ENCODE results near the gene GPATCH1.
"Not testable (repeated sequence)": the region's sequence is repeated elsewhere in the genome, so short reads cannot be mapped to it uniquely, and the experiment has no call there.

Gene GPATCH1

GRCh38 chr19:33143897-33144405 is 63.0 kb downstream of the GPATCH1 start:
- no peaks in the 10 kb centered on the region for H3K9me3 ChIP-seq (ENCODE audit: severe bottlenecking)
- TF ChIP-seq, protein P1, sequence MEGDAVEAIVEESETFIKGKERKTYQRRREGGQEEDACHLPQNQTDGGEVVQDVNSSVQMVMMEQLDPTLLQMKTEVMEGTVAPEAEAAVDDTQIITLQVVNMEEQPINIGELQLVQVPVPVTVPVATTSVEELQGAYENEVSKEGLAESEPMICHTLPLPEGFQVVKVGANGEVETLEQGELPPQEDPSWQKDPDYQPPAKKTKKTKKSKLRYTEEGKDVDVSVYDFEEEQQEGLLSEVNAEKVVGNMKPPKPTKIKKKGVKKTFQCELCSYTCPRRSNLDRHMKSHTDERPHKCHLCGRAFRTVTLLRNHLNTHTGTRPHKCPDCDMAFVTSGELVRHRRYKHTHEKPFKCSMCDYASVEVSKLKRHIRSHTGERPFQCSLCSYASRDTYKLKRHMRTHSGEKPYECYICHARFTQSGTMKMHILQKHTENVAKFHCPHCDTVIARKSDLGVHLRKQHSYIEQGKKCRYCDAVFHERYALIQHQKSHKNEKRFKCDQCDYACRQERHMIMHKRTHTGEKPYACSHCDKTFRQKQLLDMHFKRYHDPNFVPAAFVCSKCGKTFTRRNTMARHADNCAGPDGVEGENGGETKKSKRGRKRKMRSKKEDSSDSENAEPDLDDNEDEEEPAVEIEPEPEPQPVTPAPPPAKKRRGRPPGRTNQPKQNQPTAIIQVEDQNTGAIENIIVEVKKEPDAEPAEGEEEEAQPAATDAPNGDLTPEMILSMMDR (IDR thresholded peaks at IDR 0.05; ENCODE audit: low read depth, low read length), result peak; percentile 92
- peak; percentile 63 for DNase-seq
- H3K27ac ChIP-seq, result no peak overlapping the region
- no peak overlapping the region for H3K4me3 ChIP-seq (ENCODE audit: low read depth, low read length)
- no peaks in the 10 kb centered on the region for H3K36me3 ChIP-seq
- H3K27me3 ChIP-seq (ENCODE audit: insufficient read depth, low read depth, severe bottlenecking), result no peaks in the 10 kb centered on the region

DNA sequence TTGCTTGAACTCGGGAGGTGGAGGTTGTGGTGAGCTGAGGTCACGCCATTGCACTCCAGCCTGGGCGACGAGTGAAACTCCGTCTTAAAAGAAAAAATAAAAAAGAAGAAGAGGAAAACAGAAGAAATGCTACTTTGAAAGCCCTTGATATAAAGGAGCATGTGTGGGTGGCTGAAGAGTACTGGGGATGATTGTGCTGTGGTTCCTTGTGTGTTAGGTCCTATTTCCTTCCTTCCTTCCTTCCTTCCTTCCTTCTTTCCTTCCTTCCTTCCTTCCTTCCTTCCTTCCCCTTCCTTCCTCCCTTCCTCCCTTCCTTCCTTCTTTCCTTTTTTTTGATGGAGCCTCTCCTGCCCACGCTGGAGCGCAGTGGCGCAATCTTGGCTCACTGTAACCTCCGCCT is 65.2 kb downstream of the GPATCH1 start:
- no peak for DNase-seq
- no peak overlapping the region for H3K27ac ChIP-seq
- no peaks in the 10 kb centered on the region for H3K9me3 ChIP-seq (ENCODE audit: severe bottlenecking)
- TF ChIP-seq, protein P1 (IDR thresholded peaks at IDR 0.05; ENCODE audit: low read depth, low read length), result no peak
- H3K36me3 ChIP-seq, result no peaks in the 10 kb centered on the region
- no peak overlapping the region for H3K4me3 ChIP-seq (ENCODE audit: low read depth, low read length)
- no peaks in the 10 kb centered on the region for H3K27me3 ChIP-seq (ENCODE audit: insufficient read depth, low read depth, severe bottlenecking)

- Histone ChIP-seq H3K27ac (no peak overlapping the region), H3K27me3 (ENCODE audit: insufficient read depth, low read depth, severe bottlenecking) (no peaks in the 10 kb centered on the region), H3K4me3 (ENCODE audit: low read depth, low read length) (no peak overlapping the region), H3K36me3 (no peaks in the 10 kb centered on the region), H3K9me3 (ENCODE audit: severe bottlenecking) (no peaks in the 10 kb centered on the region)
- TF ChIP-seq, protein P1 (IDR thresholded peaks at IDR 0.05; ENCODE audit: low read depth, low read length), result no peak
- no peak for DNase-seq
These were observed 66.6 kb downstream of the GPATCH1 start for GRCh38 chr19:33147538-33147937.

DNA sequence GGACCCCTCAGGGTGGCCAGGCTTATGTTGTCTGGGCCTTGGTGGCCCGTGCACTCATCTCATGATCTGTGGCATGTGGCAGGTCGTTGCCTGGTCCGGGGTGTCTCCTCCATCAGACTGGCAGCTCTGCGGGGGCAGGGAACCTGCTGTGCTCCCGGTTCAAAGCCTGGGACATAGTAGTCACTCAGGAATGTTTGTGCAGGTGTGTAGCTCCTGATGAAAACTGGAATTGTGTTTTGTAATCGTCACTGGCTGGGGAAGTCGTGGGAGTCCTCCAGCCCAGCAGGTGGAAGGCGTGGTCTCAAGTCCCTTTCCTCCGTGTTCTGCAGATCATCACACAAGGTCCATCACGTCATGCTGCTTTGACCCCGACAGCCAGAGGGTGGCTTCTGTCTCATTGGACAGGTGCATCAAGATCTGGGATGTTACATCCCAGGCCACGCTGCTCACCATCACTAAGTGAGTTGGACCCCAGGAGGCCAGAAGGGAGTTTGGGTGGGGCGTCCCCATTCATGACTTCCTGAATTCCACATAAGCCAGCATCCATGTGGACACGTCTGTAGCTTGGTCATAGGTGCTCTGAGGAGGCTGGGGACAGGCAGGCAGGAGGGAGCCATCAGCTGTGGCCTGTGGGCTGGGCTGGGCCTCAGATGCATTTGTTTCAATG is 70.0 kb downstream of the GPATCH1 start:
- DNase-seq, result no peak
- H3K9me3 ChIP-seq (ENCODE audit: severe bottlenecking), result no peaks in the 10 kb centered on the region
- no peak overlapping the region for H3K27ac ChIP-seq
- no peaks in the 10 kb centered on the region for H3K27me3 ChIP-seq (ENCODE audit: insufficient read depth, low read depth, severe bottlenecking)
- TF ChIP-seq, protein P1 (IDR thresholded peaks at IDR 0.05; ENCODE audit: low read depth, low read length), result no peak
- H3K4me3 ChIP-seq (ENCODE audit: low read depth, low read length), result no peak overlapping the region
- no peaks in the 10 kb centered on the region for H3K36me3 ChIP-seq

DNA sequence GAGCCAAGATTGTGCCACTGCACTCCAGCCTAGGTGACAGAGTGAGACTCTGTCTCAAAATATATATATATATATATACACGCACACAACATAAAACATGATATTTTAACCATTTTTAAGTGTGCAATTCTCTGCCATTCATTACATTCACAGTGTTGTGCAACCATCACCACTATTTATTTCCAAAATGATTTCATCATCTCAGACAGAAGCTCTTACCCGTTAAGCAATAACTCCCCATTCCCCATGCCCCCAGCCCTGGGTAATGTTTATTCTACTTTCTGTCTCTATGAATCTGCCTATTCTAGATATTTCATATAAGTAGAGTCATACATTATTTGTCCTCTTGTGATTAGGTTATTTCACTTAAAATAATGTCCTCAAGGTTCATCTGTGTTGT is 71.2 kb downstream of the GPATCH1 start:
- no peak overlapping the region for H3K4me3 ChIP-seq (ENCODE audit: low read depth, low read length)
- DNase-seq, result no peak
- H3K27ac ChIP-seq, result no peak overlapping the region
- TF ChIP-seq, protein P1 (IDR thresholded peaks at IDR 0.05; ENCODE audit: low read depth, low read length), result no peak
- H3K36me3 ChIP-seq, result no peaks in the 10 kb centered on the region
- no peaks in the 10 kb centered on the region for H3K27me3 ChIP-seq (ENCODE audit: insufficient read depth, low read depth, severe bottlenecking)
- no peaks in the 10 kb centered on the region for H3K9me3 ChIP-seq (ENCODE audit: severe bottlenecking)

GRCh38 chr19:33152625-33153024 is 71.6 kb downstream of the GPATCH1 start:
- not testable (repeated sequence) for H3K9me3 ChIP-seq (ENCODE audit: severe bottlenecking); DNase-seq; H3K4me3 ChIP-seq (ENCODE audit: low read depth, low read length); H3K36me3 ChIP-seq; H3K27me3 ChIP-seq (ENCODE audit: insufficient read depth, low read depth, severe bottlenecking); H3K27ac ChIP-seq

DNA sequence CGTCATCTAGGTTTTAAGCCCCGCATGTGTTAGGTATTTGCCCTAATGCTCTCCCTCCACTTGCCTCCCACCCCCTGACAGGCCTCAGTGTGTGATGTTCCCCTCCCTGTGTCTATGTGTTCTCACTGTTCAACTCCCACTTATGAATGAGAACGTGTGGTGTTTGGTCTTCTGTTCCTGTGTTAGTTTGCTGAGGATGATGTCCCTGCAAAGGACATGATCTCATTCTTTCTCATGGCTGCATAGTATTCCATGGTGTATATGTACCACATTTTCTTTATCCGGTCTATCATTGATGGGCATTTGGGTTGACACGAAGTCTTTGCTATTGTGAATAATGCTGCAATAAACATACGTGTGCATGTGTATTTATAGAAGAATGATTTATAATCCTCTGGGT is 73.3 kb downstream of the GPATCH1 start:
- not testable (repeated sequence) for H3K27ac ChIP-seq; H3K27me3 ChIP-seq (ENCODE audit: insufficient read depth, low read depth, severe bottlenecking); H3K9me3 ChIP-seq (ENCODE audit: severe bottlenecking); H3K4me3 ChIP-seq (ENCODE audit: low read depth, low read length); H3K36me3 ChIP-seq; DNase-seq

All from WERI-Rb-1 (cell line).